Astrocyte (in vitro differentiated cells and primary cell): ENCODE data around the gene PROSER2.

Experiments
- CTCF ChIP-seq: IDR thresholded peaks from 2 replicates; pipeline ENCODE4 v1.5.1; 2011; ENCODE audit warnings: low read depth, mild to moderate bottlenecking, inconsistent platforms, low read length, moderate library complexity; ENCODE audit not compliant: insufficient read depth
- EZH2 ChIP-seq: IDR thresholded peaks from 2 replicates; pipeline ENCODE4 v1.6.1; 2012; ENCODE audit warnings: mild to moderate bottlenecking, low read length, inconsistent platforms; ENCODE audit not compliant: insufficient read depth

- no peak for TF ChIP-seq CTCF
- TF ChIP-seq EZH2: no peak
Measured at GRCh38 chr10:11854301-11854700, 31.1 kb downstream of the PROSER2 start.
